Measurements from ENCODE around the gene NDUFAF8.

NDUFAF8 gene

GRCh38 chr17:81286491-81287145 is 47.5 kb downstream of the NDUFAF8 start:
- POLR2A ChIA-PET, result interaction anchor here (0.7 kb wide), 1 partner anchor 14 kb away, joined by 3 read pairs; no protein-coding TSS in a partner anchor
- no peak for DNase-seq (ENCODE audit: extremely low spot score)

GRCh38 chr17:81287152-81287551 is 48.0 kb downstream of the NDUFAF8 start:
- TF ChIP-seq, protein P1, sequence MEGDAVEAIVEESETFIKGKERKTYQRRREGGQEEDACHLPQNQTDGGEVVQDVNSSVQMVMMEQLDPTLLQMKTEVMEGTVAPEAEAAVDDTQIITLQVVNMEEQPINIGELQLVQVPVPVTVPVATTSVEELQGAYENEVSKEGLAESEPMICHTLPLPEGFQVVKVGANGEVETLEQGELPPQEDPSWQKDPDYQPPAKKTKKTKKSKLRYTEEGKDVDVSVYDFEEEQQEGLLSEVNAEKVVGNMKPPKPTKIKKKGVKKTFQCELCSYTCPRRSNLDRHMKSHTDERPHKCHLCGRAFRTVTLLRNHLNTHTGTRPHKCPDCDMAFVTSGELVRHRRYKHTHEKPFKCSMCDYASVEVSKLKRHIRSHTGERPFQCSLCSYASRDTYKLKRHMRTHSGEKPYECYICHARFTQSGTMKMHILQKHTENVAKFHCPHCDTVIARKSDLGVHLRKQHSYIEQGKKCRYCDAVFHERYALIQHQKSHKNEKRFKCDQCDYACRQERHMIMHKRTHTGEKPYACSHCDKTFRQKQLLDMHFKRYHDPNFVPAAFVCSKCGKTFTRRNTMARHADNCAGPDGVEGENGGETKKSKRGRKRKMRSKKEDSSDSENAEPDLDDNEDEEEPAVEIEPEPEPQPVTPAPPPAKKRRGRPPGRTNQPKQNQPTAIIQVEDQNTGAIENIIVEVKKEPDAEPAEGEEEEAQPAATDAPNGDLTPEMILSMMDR (IDR thresholded peaks at IDR 0.05; ENCODE audit: control extremely low read depth, extremely low read depth, low read depth, missing control alignments), result no peak
- ChIA-PET CTCF (interaction anchor here (0.9 to 1.5 kb wide), 2 partner anchors 196 to 198 kb away, joined by 3 to 5 read pairs; no protein-coding TSS in a partner anchor), POLR2A (interaction anchor here (0.7 kb wide), 1 partner anchor 14 kb away, joined by 3 read pairs; no protein-coding TSS in a partner anchor)
- no peak for DNase-seq (ENCODE audit: extremely low spot score)

More at GRCh38 chr17:81286491-81287145, 47.5 kb downstream of the NDUFAF8 start:
- TF ChIP-seq, protein P1 (IDR thresholded peaks at IDR 0.05; ENCODE audit: control extremely low read depth, extremely low read depth, low read depth, missing control alignments), result no peak
- CTCF ChIA-PET, result interaction anchor here (1.5 kb wide), 1 partner anchor 198 kb away, joined by 5 read pairs; no protein-coding TSS in a partner anchor

DNA sequence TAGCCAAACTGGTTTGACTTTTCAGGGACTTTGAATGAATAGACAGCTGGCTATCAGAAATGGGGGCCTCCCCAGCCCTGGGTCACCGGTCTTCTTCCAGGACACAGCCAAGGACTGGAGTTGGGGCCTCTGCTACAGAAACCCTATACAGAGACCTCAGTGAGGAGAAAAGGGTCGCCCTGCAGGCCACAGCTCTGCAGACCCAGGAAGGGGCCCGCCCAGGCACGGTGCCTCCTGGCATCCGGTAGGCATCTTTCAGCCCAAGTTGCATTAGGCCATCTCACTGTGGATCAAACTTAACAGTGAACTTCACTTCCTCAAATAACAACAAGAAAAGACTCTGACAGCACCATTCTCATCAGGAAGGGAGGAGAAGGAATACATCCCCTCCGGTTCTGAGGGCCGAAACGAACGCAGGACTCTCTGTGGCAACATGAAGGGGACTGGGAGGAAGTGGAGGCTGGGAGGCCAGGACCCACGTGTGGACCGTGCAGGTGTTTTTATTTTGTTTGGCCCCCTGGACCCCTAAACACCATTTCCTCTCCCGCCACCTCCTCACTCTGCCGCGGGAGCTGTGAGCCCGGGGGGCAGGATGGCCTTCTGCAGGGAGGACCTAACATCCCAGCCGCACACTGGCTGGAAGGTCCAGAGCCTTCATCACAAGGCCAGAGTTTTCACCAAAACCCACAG is 48.8 kb downstream of the NDUFAF8 start:
- TF ChIP-seq, protein P1 (IDR thresholded peaks at IDR 0.05; ENCODE audit: control extremely low read depth, extremely low read depth, low read depth, missing control alignments), result no peak
- ChIA-PET POLR2A (no interaction called here), CTCF (interaction anchor here (0.9 to 1.8 kb wide), 3 partner anchors 195 to 313 kb away, joined by 3 to 4 read pairs (median 3); no protein-coding TSS in a partner anchor)
- DNase-seq (ENCODE audit: extremely low spot score), result no peak

- ChIA-PET POLR2A (no interaction called here), CTCF (interaction anchor here (1.1 to 1.8 kb wide), 2 partner anchors 196 to 312 kb away, joined by 3 to 4 read pairs; no protein-coding TSS in a partner anchor)
- no peak for DNase-seq (ENCODE audit: extremely low spot score)
- TF ChIP-seq, protein P1 (IDR thresholded peaks at IDR 0.05; ENCODE audit: control extremely low read depth, extremely low read depth, low read depth, missing control alignments), result no peak
These were observed 49.6 kb downstream of the NDUFAF8 start for GRCh38 chr17:81288715-81289114.

GRCh38 chr17:81289627-81290026 is 50.5 kb downstream of the NDUFAF8 start:
- TF ChIP-seq, protein P1 (IDR thresholded peaks at IDR 0.05; ENCODE audit: control extremely low read depth, extremely low read depth, low read depth, missing control alignments), result no peak
- ChIA-PET POLR2A (no interaction called here), CTCF (interaction anchor here (1.8 kb wide), 1 partner anchor 312 kb away, joined by 4 read pairs; no protein-coding TSS in a partner anchor)
- no peak for DNase-seq (ENCODE audit: extremely low spot score)

DNA sequence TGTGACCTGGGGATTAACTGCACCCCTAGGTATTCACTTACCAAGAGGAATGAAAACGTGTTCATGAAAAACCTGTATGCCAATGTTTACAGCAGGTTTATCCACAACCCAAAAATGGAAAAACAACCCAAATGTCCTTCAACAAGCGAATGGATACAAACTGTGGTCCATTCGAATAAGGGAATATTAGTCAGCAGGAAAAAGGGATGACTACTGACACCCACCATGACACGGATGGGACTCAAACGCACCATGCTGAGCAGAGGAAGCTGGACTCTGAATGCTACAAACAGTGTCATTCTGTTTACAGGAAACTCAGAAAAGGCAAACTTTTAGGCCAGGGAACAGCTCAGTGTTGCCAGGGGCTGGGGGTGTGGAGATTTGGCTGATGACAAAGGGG is 51.1 kb downstream of the NDUFAF8 start:
- POLR2A ChIA-PET, result no interaction called here
- CTCF ChIA-PET, result interaction anchor here (3.7 to 4.1 kb wide), 2 partner anchors 193 to 248 kb away, joined by 9 to 37 read pairs; no protein-coding TSS in a partner anchor
- no peak for DNase-seq (ENCODE audit: extremely low spot score)
- TF ChIP-seq, protein P1 (IDR thresholded peaks at IDR 0.05; ENCODE audit: control extremely low read depth, extremely low read depth, low read depth, missing control alignments), result no peak

Data from GM10248 (cell line).